SW 1271 (cell line): ENCODE data around the gene ADGRL3.

ENCODE experiments used
- DNase-seq, 2 experiments: peaks; one replicate each; lab custom pipeline; 2025; lab: John Stamatoyannopoulos, UW

ADGRL3 gene

GRCh38 chr4:61549336-61549735, 349.2 kb downstream of the ADGRL3 start:
- no peak for DNase-seq

GRCh38 chr4:61553557-61554125, 353.5 kb downstream of the ADGRL3 start:
- no peak for DNase-seq

- no peak for DNase-seq
Observed at GRCh38 chr4:61555789-61556188, 355.7 kb downstream of the ADGRL3 start.

GRCh38 chr4:61556277-61556676, 356.2 kb downstream of the ADGRL3 start:
- no peak for DNase-seq

GRCh38 chr4:61559396-61559795, 359.3 kb downstream of the ADGRL3 start:
- DNase-seq = no peak

GRCh38 chr4:61561028-61561427, 360.9 kb downstream of the ADGRL3 start:
- no peak for DNase-seq

- DNase-seq = no peak
Observed at GRCh38 chr4:61571761-61572559, 371.8 kb downstream of the ADGRL3 start.

GRCh38 chr4:61575796-61576195, 375.7 kb downstream of the ADGRL3 start:
- DNase-seq = no peak

- no peak for DNase-seq
Observed at GRCh38 chr4:61579786-61580185, 379.7 kb downstream of the ADGRL3 start.

- no peak for DNase-seq
Observed at GRCh38 chr4:61580721-61581377, 380.7 kb downstream of the ADGRL3 start.

- DNase-seq = peak in 1 of 2 experiments; percentile 23
Observed at GRCh38 chr4:61583696-61584095, 383.6 kb downstream of the ADGRL3 start.

- no peak for DNase-seq
Observed at GRCh38 chr4:61588621-61589402, 388.7 kb downstream of the ADGRL3 start.

GRCh38 chr4:61590881-61591280, 390.8 kb downstream of the ADGRL3 start:
- DNase-seq = no peak

GRCh38 chr4:61596606-61597340, 396.6 kb downstream of the ADGRL3 start:
- no peak for DNase-seq

GRCh38 chr4:61603086-61603485, 403.0 kb downstream of the ADGRL3 start:
- DNase-seq = no peak

- DNase-seq = no peak
Observed at GRCh38 chr4:61604054-61604453, 403.9 kb downstream of the ADGRL3 start.

- DNase-seq = no peak
Observed at GRCh38 chr4:61605984-61606383, 405.9 kb downstream of the ADGRL3 start.

- no peak for DNase-seq
Observed at GRCh38 chr4:61614231-61614630, 414.1 kb downstream of the ADGRL3 start.

- no peak for DNase-seq
Observed at GRCh38 chr4:61619528-61619927, 419.4 kb downstream of the ADGRL3 start.

GRCh38 chr4:61628282-61628681, 428.2 kb downstream of the ADGRL3 start:
- no peak for DNase-seq

- no peak for DNase-seq
Observed at GRCh38 chr4:61628727-61629126, 428.6 kb downstream of the ADGRL3 start.

GRCh38 chr4:61630548-61630947, 430.4 kb downstream of the ADGRL3 start:
- DNase-seq = no peak
